H9 (cell line): ENCODE results near the gene LRMDA. TPM values are rescaled to one million over a fixed set of nuclear protein-coding genes. Genes with fewer than 3 reads are reported as not detected.

Experiments used
- DNase-seq: peaks from one replicate; pipeline ENCODE4 v3.0.0-alpha.2; 2017
- H2AFZ ChIP-seq: one replicate; pipeline ENCODE4 v1.6.1; 2013; ENCODE audit warnings: mild to moderate bottlenecking, low read length, control low read depth, moderate library complexity
- H2AK5ac ChIP-seq: 2 replicates; pipeline ENCODE4 v1.6.1; 2013; ENCODE audit warnings: low read length, control low read depth, mixed read lengths; ENCODE audit not compliant: insufficient read length
- H2BK120ac ChIP-seq: one replicate; pipeline ENCODE4 v1.6.1; 2013; ENCODE audit warnings: low read depth, mild to moderate bottlenecking, low read length, control low read depth, inconsistent platforms; ENCODE audit not compliant: poor library complexity, severe bottlenecking
- H2BK12ac ChIP-seq: 2 replicates; pipeline ENCODE4 v1.6.1; 2013; ENCODE audit warnings: low read length, control low read depth, mixed read lengths, low read depth; ENCODE audit not compliant: insufficient read length
- H2BK15ac ChIP-seq: 2 replicates; pipeline ENCODE4 v1.6.1; 2013; ENCODE audit warnings: low read depth, low read length, control low read depth
- H2BK20ac ChIP-seq: one replicate; pipeline ENCODE4 v1.6.1; 2013; ENCODE audit warnings: low read depth, mild to moderate bottlenecking, low read length, control low read depth, inconsistent platforms; ENCODE audit not compliant: poor library complexity, severe bottlenecking
- H2BK5ac ChIP-seq: 2 replicates; pipeline ENCODE4 v1.6.1; 2013; ENCODE audit warnings: low read length, control low read depth, mixed read lengths; ENCODE audit not compliant: insufficient read length
- H3K14ac ChIP-seq: 2 replicates; pipeline ENCODE4 v1.6.1; 2013; ENCODE audit warnings: low read length, control low read depth; ENCODE audit not compliant: insufficient read depth
- H3K18ac ChIP-seq: 2 replicates; pipeline ENCODE4 v1.6.1; 2013; ENCODE audit warnings: low read depth, mild to moderate bottlenecking, mixed read lengths, low read length, control low read depth; ENCODE audit not compliant: insufficient read length
- H3K23ac ChIP-seq: 2 replicates; pipeline ENCODE4 v1.6.1; 2013; ENCODE audit warnings: low read length, control low read depth, mixed read lengths, low read depth; ENCODE audit not compliant: insufficient read length
- H3K23me2 ChIP-seq: 2 replicates; pipeline ENCODE4 v1.6.1; 2013; ENCODE audit warnings: low read depth, mild to moderate bottlenecking, mixed read lengths, low read length, control low read depth; ENCODE audit not compliant: insufficient read length, poor library complexity, severe bottlenecking
- H3K27ac ChIP-seq: 2 replicates; pipeline ENCODE4 v1.5.1; 2013; ENCODE audit warnings: low read length, control low read depth, mixed read lengths, low read depth; ENCODE audit not compliant: insufficient read length
- H3K27me3 ChIP-seq: 2 replicates; pipeline ENCODE4 v1.6.1; 2013; ENCODE audit warnings: low read length, control low read depth, inconsistent platforms; ENCODE audit not compliant: insufficient read depth
- H3K4ac ChIP-seq: 2 replicates; pipeline ENCODE4 v1.6.1; 2013; ENCODE audit warnings: low read depth, mild to moderate bottlenecking, control low read depth, inconsistent platforms, low read length, moderate library complexity
- H3K4me1 ChIP-seq: 2 replicates; pipeline ENCODE4 v1.6.1; 2013; ENCODE audit warnings: low read length, control low read depth, inconsistent platforms; ENCODE audit not compliant: insufficient read depth
- H3K4me2 ChIP-seq: 2 replicates; pipeline ENCODE4 v1.6.1; 2013; ENCODE audit warnings: low read length, control low read depth, mixed read lengths; ENCODE audit not compliant: insufficient read length, insufficient read depth
- H3K56ac ChIP-seq: 2 replicates; pipeline ENCODE4 v1.6.1; 2013; ENCODE audit warnings: low read depth, mild to moderate bottlenecking, mixed read lengths, low read length, control low read depth; ENCODE audit not compliant: insufficient read length
- H3K79me1 ChIP-seq: 2 replicates; pipeline ENCODE4 v1.6.1; 2013; ENCODE audit warnings: low read depth, mild to moderate bottlenecking, moderate library complexity, low read length, control low read depth, inconsistent platforms; ENCODE audit not compliant: insufficient read depth, poor library complexity, severe bottlenecking
- H3K79me2 ChIP-seq: 2 replicates; pipeline ENCODE4 v1.6.1; 2013; ENCODE audit warnings: low read length, control low read depth, inconsistent platforms; ENCODE audit not compliant: insufficient read depth
- H3K9ac ChIP-seq: 2 replicates; pipeline ENCODE4 v1.6.1; 2013; ENCODE audit warnings: low read length, control low read depth, mixed read lengths; ENCODE audit not compliant: insufficient read length; ENCODE audit errors: extremely low read depth
- H3K9me3 ChIP-seq: one replicate; pipeline ENCODE4 v1.6.1; 2013; ENCODE audit warnings: low read depth, low read length, inconsistent platforms; ENCODE audit not compliant: control insufficient read depth
- H3T11ph ChIP-seq: one replicate; pipeline ENCODE4 v1.6.1; 2013; ENCODE audit warnings: mild to moderate bottlenecking, low read length, control low read depth, inconsistent platforms
- H4K20me1 ChIP-seq: one replicate; pipeline ENCODE4 v1.6.1; 2013; ENCODE audit not compliant: control insufficient read depth, insufficient read length, insufficient read depth
- H4K5ac ChIP-seq: 2 replicates; pipeline ENCODE4 v1.6.1; 2013; ENCODE audit warnings: low read depth, mild to moderate bottlenecking, mixed read lengths, low read length, control low read depth; ENCODE audit not compliant: insufficient read length
- H4K8ac ChIP-seq: replicated peaks from 2 replicates; pipeline ENCODE4 v1.6.1; 2013; ENCODE audit warnings: low read length, control low read depth, mixed read lengths, low read depth; ENCODE audit not compliant: insufficient read length
- H4K91ac ChIP-seq: 2 replicates; pipeline ENCODE4 v1.6.1; 2013; ENCODE audit warnings: low read depth, mild to moderate bottlenecking, moderate library complexity, mixed read lengths, low read length, control low read depth; ENCODE audit not compliant: insufficient read length
- H3K27ac Mint-ChIP-seq, 3 experiments: 2 replicates in 2 of 3; 3 replicates in 1 of 3; pipeline ENCODE4 v1.8.0; 2020 to 2021; ENCODE audit warnings: mixed read lengths in 3 of 3, mild to moderate bottlenecking in 1 of 3, moderate library complexity in 1 of 3
- H3K27me3 Mint-ChIP-seq: 2 replicates; pipeline ENCODE4 v1.8.0; 2021; ENCODE audit warnings: low read depth, mild to moderate bottlenecking, moderate library complexity, mixed read lengths
- H3K36me3 Mint-ChIP-seq, 3 experiments: 2 replicates in 2 of 3; 3 replicates in 1 of 3; pipeline ENCODE4 v1.8.0; 2020 to 2021; ENCODE audit warnings: low read depth in 3 of 3, mixed read lengths in 3 of 3; ENCODE audit not compliant: insufficient read depth in 1 of 3
- H3K4me1 Mint-ChIP-seq, 2 experiments: 2 replicates each; pipeline ENCODE4 v1.8.0; 2020; ENCODE audit warnings: mixed read lengths in 2 of 2
- H3K4me3 Mint-ChIP-seq, 2 experiments: 2 replicates in 1 of 2; 3 replicates in 1 of 2; pipeline ENCODE4 v1.8.0; 2020 to 2021; ENCODE audit warnings: mild to moderate bottlenecking in 2 of 2, mixed read lengths in 2 of 2, moderate library complexity in 1 of 2
- H3K9me3 Mint-ChIP-seq, 2 experiments: 2 replicates in 1 of 2; 3 replicates in 1 of 2; pipeline ENCODE4 v1.8.0; 2020; ENCODE audit warnings: mild to moderate bottlenecking in 2 of 2, mixed read lengths in 2 of 2, moderate library complexity in 1 of 2
- WGBS: extraction: QIAGEN DNeasy Blood & Tissue Kit; methylation state at CpG from one replicate; pipeline ENCODE4 v1.1.7; 2013; ENCODE audit warnings: missing lambda C conversion rate, low lambda C conversion rate, mixed read lengths; ENCODE audit not compliant: insufficient read length; ENCODE audit errors: extremely low coverage; 5-methylcytosine and 5-hydroxymethylcytosine counted together
- total RNA-seq: library from RNA; stranded (reverse); gene quantifications from 2 replicates; pipeline ENCODE4 v1.2.1, GENCODE V29; 2021
- TF ChIP-seq, protein P1 (sequence below): fragments of 200-600 bp; sonication (generic); conservative IDR thresholded peaks from 3 replicates; pipeline ENCODE4 v1.8.0; 2021; ENCODE audit warnings: antibody characterized with exemption, mild to moderate bottlenecking

LRMDA gene
- total RNA-seq, 1 experiment from 2014 or later: 1.8 TPM

DNA sequence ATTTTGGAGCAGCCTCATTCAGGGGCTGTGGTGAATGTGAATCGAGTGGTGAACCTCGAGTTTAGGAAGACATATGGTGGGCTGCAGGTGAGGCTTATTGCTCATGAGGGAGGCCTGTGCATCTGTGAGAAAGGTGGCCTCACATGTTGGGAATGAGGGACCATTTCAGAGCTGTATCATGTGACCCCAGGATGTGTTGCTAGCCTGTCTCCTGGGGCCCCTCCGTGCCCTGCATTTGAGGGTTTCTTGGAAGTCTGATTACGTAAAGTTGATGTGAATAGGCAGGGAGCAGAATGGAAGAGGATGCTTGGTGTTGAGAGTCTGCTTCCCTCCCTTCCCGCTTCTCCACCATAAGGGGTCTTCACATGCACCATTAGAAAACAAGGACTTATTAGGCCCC is 569.1 kb downstream of the LRMDA start:
- Mint-ChIP-seq H3K27me3 (peaks cover 6% of the 10 kb centered on the region), H3K9me3 (no peaks in the 10 kb centered on the region; a peak in 1 of 5 replicates), H3K36me3 (no peaks in the 10 kb centered on the region; a peak in 1 of 7 replicates), H3K4me1 (peaks cover 16 to 17% of the 10 kb centered on the region in 2 experiments), H3K27ac (peak overlapping the region in 1 of 3 experiments; percentile 81; a peak in 1 of 7 replicates), H3K4me3 (no peak overlapping the region)
- no peak overlapping the region for H3K27ac ChIP-seq
- peaks cover 8% of the 10 kb centered on the region for H3K4me1 ChIP-seq
- H2BK20ac ChIP-seq: no peak overlapping the region
- H2BK5ac ChIP-seq: no peak overlapping the region
- H3K79me1 ChIP-seq: no peaks in the 10 kb centered on the region
- no peak overlapping the region for H2BK15ac ChIP-seq
- H3K9ac ChIP-seq: no peak overlapping the region
- no peak overlapping the region for H2BK12ac ChIP-seq
- H3K9me3 ChIP-seq: no peaks in the 10 kb centered on the region
- H3K79me2 ChIP-seq: no peaks in the 10 kb centered on the region
- WGBS: no CpG with 5 or more reads among the region's 5 CpGs
- no peaks in the 10 kb centered on the region for H3K27me3 ChIP-seq
- no peak overlapping the region for H2AK5ac ChIP-seq
- H3K4ac ChIP-seq: no peak overlapping the region
- no peaks in the 10 kb centered on the region for H4K20me1 ChIP-seq
- no peak overlapping the region for H3K56ac ChIP-seq
- no peak overlapping the region for H3K4me2 ChIP-seq
- no peak overlapping the region for H2BK120ac ChIP-seq
- no peak overlapping the region for H3K18ac ChIP-seq
- no peaks in the 10 kb centered on the region for H3K23me2 ChIP-seq
- DNase-seq: no peak
- H4K5ac ChIP-seq: no peak overlapping the region
- no peak overlapping the region for H3T11ph ChIP-seq
- no peak overlapping the region for H2AFZ ChIP-seq
- H3K14ac ChIP-seq: no peak overlapping the region; the same call in 1 of the 2 replicates
- H3K23ac ChIP-seq: no peak overlapping the region
- TF ChIP-seq, protein P1, sequence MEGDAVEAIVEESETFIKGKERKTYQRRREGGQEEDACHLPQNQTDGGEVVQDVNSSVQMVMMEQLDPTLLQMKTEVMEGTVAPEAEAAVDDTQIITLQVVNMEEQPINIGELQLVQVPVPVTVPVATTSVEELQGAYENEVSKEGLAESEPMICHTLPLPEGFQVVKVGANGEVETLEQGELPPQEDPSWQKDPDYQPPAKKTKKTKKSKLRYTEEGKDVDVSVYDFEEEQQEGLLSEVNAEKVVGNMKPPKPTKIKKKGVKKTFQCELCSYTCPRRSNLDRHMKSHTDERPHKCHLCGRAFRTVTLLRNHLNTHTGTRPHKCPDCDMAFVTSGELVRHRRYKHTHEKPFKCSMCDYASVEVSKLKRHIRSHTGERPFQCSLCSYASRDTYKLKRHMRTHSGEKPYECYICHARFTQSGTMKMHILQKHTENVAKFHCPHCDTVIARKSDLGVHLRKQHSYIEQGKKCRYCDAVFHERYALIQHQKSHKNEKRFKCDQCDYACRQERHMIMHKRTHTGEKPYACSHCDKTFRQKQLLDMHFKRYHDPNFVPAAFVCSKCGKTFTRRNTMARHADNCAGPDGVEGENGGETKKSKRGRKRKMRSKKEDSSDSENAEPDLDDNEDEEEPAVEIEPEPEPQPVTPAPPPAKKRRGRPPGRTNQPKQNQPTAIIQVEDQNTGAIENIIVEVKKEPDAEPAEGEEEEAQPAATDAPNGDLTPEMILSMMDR: no peak
- no peak overlapping the region for H4K91ac ChIP-seq
- H4K8ac ChIP-seq: no peak overlapping the region
